ENCODE results near the gene MEGF11.

MEGF11 gene

DNA sequence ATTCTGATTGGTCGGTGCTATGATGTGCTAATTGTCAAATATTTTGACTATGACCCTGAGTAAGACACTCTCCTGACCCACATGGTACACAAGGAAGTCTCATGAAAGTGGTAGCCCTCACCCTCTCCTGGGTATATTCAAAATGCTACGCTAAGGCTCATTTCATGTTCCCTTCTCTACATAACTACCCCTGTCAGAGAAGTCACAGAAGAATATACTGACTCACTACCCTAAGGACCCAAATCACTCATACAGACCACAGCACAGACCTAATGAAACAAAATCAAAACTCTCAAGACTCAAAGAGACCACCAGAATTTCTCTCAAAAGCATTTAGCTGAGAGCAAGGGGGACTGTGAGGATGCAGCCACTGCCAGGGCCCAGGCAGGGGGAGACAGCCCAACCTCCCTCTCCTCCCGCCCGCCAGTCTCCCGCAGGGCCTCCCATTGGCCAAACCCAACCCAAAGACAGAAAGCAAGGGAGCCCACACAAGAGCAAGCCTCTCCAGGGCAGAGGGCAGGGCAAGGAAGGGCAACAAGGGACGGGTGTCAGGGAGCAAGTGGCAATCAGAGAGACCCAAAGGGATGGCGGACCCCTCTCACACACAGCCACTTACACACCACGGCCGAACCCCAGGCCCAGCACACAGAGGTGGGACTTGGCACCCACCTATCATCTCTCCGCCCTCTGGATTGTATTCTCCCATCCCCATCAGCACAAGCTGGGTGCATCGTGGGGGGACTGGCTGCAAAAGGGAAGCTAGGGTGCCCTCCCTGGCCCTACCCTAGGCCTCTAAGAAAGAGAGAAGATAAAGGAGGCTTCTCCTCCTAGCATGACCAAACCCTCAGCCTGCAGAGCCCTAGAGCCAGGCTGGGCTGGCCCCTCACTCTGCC, 41.6 kb downstream of the MEGF11 start:
- DNase-seq: no peak

DNA sequence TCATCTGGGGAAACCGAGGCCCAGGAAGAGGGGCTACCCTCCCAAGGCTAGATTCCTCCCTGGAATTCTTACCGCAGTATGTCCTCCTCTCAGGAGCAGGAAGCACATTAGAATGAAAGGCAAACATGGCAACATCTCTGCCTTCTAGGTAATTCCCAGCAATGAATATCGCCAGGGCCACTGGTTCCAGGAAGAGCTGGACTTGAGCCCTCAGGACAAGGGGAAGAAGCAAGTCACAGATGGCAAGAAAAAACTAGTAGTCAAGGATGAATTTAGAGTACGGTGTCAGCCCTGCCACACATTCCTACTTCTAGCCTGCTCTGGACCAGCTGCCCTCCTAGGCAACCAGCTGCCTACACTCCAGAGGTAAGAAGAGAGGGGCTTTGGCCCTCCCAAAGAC, 42.9 kb downstream of the MEGF11 start:
- DNase-seq: no peak

DNA sequence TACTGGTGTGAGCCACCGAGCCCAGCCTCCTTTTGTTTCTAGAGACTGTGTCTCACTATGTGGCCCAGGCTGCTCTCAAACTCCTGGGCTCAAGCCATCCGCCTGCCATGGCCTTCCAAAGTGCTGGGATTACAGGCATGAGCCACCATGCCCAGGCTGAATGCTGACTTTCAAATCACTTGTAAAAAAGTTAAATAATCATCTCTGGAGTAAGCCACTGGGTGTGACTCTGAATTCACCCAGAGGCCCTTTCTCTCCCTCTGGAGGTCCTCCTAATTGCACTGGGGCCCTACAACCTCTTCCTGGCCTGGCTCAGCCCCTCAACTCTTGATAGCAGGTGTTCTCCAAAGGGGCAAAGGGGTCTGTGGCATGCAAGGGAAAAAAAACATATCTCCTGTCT, 54.8 kb downstream of the MEGF11 start:
- DNase-seq: no peak

DNA sequence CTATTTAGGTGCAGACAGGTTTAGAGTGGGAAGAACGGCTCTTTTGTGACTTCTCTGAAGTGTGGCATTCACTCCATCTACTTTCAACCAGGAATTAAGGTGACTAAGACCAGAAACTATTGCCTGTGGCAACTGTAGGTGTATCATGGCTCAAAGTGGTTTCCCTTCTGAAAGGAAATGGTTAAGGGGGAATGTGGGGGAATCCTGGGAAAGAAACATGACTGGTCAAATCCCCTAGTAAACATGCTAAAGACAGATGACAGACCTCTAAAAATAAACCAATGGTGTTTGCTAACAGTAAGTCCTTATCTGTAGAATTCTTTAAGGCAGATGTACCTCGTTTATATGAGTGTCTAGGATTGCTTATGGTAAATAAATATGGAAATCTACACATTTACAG, 56.9 kb downstream of the MEGF11 start:
- no peak for DNase-seq

DNA sequence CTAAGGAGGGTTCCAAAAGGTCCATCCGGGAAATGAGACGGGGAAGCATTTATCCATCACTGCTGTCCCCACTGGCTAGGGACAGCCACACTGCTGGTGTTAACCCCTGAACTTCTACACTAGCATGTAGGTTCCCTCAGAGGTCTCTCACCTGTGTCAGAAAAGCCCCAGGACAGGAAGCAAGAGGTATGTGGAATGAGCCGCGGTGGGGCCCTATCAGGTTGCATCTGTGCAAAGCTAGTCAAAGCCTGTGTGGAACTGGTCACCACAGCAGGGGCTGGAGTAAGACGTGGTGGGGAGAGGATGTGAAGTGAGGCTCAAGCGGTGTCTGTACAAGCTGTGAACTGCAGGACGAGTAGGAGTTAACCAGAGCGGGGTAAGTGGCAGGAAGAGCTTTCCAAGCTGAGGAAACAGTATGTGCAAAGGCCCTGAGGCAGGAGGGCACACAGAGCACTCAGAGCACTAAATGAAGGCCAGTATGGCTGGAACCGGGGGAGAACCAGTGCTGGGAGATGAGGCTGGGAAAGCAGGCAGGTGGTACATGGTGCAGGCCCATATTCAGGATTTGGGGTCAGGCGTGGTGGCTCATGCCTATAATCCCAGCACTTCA, 57.8 kb downstream of the MEGF11 start:
- DNase-seq: no peak

DNA sequence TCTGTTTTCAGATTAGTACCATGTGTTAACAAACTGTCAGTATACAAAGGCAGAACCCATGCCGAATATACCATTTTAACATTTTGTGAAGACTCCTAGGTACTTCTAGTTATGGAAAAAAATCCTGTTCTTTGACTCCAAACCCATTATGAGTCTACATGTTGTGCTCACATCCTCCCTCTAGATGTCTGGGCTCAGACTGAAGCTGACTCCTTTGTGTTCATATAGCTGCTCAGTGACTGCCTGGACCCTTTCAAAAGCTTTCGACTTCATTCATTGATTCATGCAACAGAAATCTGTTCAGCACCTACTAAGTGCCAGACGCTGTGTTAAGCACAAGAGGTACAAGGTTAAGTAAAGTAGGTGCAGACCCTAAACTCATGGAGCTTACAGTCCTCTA, 60.5 kb downstream of the MEGF11 start:
- no peak for DNase-seq

DNA sequence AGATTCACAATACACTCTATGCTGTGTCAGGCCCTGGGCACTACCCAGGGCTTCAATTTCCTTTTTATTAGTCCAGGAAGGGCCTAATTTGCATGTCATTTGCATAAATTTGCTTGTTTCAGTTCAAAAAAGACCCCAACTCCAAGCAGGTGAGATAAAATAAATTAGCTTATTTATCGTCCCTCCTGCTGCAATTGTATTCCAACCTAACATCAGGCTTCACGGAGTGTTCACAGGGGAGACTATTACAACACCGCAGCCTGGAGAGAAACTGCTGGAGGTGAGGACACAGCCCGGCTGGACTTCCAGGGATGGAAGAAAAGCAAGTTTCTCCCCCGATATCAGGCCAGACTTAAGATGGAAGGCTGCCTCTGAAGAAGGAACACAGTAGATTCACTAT, 62.8 kb downstream of the MEGF11 start:
- DNase-seq: no peak

DNA sequence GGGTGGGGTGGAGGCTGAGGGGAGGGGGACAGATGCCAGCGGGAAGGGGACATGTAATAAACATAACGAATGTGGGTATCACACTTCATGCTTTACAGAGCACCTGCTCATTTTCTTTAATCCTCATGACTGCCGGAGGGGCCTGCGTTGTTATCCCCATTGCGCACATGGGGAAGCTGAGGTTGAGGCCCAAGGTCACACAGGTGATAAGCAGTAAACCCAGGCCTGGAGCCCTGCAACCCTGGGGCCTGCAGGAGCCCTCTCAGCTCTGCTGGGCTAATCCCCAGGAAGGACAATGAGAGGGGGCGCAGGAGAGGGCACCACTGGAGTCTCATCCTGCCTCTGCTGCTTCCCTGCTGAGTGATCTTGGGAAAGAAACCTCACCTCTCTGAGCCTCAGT, 64.3 kb downstream of the MEGF11 start:
- no peak for DNase-seq

DNA sequence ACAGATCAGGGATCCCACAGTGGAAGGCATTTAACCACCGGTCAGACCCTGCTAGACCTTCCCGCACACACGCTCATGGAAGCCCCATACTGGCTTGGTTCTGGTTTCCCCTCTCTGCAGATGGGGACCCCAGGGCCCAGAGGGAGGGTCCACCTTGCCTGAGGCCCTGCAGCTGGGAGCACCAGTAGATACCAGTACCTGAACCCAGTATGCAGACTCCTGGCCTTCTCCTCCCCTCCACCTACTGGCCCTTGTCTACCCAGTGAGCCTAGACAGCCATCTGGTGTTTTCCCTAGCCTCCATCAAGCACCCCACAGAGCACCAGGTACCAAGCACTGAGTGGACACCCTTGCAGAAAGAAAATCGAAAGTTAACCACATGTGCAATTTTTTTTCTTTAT, 65.1 kb downstream of the MEGF11 start:
- no peak for DNase-seq

DNA sequence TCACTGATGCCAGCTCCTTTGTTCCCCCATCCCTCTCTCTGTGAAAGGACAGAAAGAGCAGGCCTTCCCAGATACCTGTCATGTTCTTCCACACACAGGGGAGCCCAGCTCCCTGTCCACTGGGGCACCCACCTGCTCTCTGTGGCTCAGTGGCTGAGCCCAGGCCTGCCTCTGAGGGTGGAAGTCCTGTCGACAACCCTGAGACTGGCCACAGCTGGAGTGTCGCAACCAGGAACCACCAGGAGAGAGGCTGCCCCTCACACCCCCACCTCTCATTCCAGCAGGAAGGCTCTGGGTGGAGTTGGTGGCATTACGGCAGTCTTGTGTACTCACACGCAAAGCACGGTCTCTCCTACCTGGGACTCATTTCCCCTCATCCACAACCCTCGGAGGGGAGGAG, 66.3 kb downstream of the MEGF11 start:
- DNase-seq: no peak

DNA sequence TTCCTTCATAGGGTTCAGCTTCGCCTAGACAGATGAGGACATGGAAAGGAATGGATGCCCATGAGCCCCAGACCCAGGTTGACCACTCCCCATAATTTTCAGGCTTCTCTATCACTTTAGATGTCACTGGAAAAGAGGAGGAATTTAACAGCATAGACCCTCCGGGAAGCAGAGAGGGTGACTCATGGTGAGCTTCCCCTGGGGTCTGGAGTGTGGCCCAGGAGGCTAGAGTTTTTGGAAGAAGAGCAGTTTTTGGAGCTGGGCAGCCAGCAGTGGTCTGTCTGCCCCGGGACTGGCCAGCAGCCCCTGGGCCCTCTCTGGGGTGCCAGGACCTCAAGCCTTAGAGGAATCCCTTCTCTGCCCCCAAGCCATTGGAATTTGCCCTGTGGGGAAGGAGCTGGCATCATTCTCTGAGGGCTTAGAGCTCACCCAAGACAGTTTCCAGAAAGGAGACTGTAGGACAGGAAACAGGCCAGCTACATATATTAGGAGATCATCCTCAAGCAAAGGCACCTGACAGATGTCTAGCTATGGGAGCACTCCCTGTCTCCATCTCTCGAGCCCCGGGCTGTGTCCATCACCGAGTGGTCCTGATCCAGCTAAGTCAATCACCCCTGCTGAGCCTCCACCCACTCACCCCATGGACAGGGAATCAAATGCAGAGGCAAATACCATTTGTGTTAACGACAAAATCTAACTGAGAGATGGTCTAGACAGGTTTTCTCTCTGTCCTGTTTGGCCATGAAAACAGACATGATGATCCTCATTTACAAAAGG, 67.3 kb downstream of the MEGF11 start:
- DNase-seq: no peak

DNA sequence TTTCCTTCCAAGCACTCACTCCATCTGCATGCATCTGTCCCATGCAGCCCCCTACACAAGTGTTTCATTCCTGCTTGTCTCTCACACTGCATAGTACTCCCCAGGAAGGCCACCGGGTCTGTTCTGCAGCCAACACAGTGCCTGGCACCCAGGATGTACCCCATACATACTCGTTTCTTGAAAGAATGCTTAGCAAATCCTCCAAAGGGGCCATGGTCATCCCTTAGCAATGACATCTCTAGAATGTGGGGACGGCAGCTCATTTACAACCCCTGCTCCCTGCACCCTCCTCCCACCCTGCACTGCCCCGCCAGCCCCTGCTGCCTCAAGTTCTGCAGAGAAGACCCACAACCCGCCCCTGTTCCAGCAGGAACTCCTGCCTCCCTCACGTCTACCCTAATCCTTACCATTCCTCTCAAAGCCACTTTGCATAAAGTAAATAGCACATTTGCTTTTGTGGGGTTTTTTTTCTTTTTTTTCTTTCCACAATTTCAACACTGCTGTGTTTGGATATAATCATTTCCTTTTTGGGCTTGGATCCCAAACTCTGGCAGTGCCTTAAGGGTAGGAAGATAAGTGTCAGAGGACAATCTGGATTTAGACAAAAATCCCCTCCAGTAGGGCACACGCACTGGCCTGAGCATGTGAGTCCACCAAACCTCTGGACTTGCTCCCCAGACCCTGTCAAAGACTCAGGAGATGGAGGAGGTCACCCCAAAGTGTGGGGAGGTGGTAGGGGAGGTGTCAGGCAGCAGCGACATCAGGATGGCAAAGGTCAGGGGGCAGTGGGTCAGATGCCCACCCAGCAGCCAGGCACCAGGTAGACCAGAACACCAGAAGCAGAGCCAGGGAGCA, 68.4 kb downstream of the MEGF11 start:
- no peak for DNase-seq

DNA sequence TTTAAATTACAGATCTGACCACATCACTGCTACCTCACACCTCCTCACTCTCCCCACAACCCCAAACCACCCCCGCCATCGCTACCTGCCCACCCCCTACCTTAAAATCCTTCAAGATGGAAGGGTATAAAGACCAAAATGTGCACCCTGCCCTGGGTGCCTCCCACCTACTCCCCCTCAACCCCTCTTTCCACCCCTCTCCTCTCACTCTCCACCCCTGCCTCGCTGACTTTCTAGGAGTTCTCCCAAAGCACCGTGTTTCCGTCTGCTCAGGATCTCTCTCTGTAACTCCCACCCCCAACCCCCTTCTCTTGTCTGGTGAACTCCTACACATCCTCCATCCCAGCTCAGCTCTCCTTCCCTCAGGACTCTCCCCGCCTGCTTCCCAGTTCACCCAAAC, 69.1 kb downstream of the MEGF11 start:
- no peak for DNase-seq

DNA sequence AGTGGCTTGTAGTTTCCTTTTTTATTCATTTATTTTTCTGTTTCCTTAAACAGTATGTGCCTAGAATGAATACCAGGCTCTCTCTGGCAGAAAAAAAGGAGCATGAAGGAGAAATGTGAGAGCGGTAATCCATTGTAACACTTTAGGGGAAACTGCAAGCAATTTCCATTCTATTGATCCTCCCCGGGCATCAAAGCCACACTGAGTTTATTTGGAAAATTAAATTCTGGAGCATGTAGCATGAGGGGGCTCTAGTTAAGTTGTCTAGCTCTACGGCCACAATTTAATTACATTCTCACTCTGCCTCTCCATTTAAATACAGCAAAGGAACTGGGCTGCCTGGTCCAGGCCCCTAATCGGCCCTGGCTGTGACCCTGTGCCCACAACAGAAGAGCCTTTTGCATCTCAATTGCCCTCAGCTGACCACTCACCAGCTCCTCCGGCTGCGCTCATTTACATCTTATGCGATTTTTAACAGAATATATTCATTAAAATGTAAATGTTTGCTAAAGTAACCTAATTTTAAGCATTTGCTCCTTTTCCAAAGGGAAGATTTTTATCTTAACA, 72.9 kb downstream of the MEGF11 start:
- DNase-seq: no peak

DNA sequence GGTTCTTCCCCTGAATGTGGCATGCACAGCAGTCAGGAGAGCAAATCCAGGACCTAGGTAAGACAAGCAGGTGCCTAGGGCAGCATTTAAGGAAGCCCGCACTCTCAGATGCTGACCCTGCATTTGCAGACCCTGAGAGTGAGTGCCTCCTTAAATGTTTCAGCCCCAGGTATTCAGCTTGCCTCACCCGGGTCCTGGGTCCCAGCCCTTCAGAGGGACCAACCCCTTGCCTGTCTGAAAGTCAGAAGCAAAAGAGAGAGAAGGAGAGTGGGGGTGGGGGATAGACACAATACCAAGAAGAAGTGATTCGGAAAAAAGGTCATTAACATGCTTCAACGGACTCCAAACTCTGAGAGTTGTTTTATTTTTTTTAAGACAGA, 75.0 kb downstream of the MEGF11 start:
- no peak for DNase-seq

DNA sequence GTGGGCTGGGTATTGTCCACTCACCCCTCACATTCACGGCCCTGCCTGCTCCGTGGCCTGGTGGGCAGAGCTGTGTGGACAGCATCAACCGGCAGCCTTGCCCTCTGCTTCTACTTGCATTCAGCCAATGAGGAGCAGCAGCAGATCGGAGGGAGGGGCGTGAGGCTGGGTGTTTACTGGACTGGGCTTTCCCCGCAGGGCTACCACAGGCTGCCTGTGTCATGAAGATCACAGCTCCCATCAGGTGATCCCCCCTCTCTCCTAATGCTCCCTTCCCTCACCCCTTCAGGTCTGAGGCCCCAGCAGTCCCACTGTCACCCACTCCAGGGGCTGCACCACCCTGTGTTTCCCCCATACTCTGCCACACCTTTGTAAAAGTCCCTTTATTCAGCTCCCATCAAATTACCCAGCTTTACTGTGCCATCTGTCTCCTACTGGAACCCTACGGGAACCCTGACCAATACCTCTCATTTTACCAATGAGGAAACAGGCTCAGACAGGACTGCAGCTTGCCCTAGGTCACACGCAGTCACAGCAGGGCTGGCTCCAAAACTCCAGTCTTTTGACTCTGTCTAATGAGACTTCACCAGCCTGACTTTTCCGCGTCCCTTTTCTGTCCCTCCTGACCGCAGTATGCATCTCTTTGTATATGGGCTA, 81.1 kb downstream of the MEGF11 start:
- DNase-seq: no peak

DNA sequence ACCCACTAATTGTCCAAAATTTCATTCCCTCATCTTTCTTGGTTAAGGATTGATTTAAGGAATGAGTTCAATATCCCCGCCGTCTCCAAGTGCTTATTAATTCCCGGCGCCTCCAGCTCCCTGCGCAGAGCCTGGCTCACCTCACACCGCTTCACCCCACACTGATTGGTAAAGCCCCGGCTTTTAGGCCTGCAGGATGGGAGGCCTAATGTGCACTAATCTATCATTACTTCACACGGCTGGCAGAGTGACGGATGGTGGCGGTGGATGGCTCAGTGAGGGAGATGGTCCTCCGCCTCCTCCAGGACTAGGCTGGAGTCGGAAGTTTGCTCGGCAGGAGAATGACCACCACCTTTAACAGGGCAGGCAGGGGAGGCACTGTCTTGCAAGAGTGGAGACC, 81.7 kb downstream of the MEGF11 start:
- DNase-seq: no peak

DNA sequence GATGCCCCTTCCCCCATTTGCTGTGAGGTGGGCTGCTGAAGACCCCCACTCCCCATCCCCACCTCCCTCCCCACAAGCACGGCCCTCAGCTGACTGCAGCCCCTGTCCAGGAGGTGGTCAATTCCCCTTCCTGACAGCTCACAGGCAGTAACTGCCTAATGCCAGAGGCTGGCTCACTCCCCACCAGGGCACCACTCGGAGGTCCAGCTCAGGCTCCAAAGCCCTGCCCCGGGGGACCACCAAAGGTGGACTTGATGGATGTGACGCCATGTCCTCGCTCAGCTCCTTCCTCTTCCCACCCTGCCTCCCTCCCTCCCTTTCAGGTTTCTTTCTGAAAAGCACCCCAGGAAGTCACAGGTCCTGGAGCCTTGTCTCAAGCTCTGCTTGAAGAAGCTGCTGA, 82.8 kb downstream of the MEGF11 start:
- DNase-seq: no peak

DNA sequence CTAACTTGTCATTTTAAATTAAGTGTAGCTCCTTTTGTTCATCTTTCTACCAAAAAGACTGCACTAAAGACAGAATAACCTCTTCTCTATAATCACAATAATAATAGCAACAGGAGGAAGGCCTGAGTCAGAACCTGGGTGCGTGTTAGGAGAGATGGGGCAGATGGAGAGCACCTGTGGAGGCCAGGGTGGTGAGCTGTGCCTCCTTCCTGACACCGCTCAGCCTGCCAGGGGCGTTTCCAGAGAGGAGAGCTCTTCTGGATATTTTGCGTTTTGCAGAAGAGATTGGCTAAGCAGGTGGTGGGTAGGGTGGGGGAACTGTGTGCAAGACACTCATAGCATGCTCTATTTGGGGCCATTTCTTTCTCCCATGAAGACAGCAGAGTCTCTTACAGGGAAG, 83.5 kb downstream of the MEGF11 start:
- no peak for DNase-seq

DNA sequence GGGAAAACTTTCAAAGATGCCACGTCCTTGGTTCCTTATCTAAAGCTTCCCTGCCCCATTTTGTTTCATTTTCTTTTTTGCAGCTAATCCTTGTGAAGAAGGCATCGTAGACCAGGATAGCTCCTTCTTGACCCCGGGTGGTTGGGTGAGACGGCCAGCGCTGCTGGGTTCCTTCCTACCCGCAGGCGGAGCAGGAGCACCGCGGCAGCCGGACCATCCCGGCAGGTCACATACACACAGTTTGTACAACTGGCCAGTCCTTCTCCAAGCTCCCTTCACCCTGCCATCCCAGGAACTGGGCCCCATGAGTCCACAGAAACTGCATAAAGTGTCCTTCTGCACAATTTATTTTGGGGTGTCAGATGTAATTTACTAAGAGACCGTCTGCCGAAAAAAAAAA, 83.9 kb downstream of the MEGF11 start:
- no peak for DNase-seq

DNA sequence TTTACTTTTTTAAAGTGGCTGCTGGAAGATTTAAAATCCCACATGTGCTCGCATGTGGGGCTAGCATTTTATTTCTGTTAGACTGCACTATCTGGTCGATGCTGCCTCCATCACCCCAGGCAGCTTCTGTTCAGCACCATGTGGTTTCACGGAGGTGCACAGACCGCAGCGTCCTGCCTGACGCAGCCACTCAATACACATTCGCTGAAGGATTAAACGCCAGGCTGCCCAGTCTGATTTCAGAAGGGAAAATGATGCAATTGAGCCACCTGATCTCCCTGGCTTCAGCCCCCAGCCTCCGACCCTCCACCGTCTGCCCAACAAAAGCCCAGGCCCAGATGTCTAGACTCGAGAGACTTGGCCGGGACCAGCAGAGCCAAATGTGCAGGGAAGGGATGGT, 84.5 kb downstream of the MEGF11 start:
- peak; percentile 27 for DNase-seq

DNA sequence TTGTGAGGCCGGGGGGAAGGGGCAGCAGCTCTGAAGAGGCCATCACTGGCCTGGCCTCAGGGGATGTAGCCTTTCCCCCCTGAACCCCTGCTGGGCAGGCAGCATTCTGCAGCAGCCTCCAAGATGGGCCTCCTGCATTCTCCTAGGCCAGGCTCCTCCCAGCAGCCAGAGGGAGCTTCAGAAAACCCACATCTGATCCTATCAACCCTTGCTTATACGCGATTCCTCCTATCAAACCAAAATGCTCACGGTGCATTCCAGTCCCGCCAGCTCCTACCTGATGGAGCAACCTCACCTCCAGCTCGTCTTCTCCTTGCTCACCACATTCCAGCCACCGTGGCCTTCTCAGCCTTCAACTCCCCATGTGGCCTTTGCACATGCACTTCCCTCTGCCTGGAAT, 85.7 kb downstream of the MEGF11 start:
- DNase-seq: no peak
